ENCODE results near the gene EIF5.
"Not testable (repeated sequence)": the region's sequence is repeated elsewhere in the genome, so short reads cannot be mapped to it uniquely, and the experiment has no call there.

The EIF5 gene

DNA sequence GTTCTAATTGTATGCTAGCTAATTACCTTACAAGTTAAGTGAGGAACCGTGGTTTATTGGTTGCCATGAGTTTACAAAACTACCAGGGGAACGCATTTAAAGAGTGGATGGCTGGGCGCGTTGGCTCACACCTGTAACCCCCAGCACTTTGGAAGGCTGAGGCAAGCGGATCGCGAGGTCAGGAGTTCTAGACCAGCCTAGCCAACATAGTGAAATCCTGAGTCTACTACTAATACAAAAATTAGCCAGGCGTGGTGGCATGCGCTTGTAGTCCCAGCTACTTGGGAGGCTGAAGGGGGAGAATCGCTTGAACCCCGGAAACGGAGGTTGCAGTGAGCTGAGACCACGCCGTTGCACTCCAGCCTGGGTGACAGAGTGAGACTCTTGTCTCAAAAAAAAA is 2.2 kb downstream of the EIF5 start:
- DNase-seq (ENCODE audit: low spot score) = no peak

DNA sequence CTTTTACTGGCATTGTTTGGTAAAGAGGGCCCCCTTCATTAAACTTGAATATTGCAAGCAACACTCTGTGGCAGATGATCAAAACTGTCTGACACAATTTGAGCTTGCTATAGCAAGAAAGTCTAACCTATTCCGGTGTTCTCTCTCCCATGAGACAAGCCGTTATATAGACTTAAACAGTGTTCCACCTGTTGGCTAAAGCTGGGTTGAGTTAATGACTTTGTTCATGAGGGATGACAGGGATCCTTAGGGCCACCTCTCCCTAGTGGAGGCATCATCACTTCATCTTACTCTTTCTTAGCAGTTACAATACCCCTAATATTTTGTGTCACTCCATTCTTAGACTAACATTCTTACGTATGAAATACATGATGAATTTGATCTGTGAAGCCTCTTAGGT is 3.8 kb downstream of the EIF5 start:
- DNase-seq (ENCODE audit: low spot score) = no peak

DNA sequence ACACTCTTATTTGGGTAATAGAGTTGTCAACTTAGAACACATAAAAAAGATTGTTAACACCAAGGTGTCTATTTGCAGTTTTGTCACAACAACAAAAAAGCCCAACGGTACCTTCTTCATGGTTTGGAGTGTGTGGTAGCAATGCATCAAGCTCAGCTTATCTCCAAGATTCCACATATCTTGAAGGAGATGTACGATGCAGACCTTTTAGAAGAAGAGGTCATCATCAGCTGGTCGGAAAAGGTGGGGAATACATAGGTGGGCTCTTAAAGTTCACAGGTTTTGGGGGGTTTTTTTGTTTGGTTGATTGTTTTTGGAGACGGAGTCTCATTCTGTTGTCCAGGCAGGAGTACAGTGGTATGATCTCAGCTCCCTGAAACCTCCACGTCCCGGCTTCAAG is 5.5 kb downstream of the EIF5 start:
- no peak for DNase-seq (ENCODE audit: low spot score)

DNA sequence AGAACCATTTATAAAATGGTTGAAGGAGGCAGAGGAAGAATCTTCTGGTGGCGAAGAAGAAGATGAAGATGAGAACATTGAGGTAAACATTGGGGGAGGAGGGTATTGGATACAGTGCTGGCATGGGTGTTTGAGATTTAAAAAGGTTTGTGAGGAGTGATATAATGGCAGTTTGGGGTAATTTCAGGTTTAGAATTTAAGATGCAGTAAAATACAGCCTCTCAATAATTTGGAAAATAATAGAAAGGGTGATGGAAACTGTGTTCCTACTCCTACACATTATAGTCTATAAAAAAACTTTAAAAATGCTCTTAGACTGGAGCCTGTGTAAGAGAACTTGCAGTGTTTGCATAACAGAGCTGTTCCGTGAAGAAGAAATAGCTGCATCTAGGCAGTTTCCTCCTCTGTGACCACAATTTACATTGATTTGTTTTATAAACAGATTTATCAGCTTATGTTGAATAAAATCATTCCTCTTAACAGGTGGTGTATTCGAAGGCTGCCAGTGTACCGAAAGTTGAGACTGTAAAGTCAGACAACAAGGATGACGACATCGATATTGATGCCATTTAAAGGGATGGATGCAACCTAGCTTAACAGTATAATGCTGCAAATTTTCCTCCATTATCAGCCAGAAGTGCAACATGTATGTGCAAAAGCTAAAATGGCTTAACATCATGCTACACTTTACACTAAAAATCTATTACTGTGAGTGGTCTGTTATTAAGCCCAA is 6.6 kb downstream of the EIF5 start:
- no peak for DNase-seq (ENCODE audit: low spot score)

DNA sequence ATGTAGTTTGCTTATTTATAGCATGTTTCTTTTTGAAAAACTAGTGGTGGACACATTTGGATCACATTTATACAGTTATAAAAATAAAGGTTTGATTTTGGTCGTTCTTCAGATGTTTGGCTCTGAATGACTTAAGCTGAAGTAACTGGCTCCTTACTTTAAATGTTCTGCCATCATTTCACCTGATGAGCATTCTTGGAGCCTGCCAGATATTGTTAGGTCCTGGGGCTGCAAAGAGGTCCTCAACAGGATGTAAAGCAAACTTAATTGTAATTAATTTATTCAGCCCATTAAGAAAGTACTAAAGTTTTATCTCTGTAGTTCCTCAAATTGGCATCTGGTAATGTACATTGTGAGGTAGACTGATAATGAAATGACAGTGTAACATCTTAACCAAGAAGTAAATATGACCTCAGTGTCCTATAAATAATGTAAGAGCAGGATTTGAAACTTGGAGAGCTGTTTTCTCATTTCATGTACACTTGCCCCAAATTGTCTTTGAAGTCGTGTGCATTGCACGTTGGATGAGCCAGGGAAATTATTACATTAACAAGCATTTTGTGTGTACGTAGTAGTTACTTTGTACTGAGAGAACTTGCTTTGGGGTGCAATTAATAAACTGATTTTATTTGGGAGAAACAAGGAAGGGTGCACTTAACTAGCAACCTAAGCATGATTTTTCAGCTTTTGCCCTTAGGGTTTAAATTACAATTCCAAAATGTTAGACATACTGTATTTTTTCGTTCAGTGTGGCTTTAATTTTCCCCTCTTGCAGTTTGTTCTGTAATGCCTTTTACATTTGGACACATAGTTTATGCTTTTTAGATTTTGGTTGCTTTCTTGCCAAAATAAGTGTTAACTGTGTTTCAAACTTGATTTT is 7.5 kb downstream of the EIF5 start:
- no peak for DNase-seq (ENCODE audit: low spot score)

DNA sequence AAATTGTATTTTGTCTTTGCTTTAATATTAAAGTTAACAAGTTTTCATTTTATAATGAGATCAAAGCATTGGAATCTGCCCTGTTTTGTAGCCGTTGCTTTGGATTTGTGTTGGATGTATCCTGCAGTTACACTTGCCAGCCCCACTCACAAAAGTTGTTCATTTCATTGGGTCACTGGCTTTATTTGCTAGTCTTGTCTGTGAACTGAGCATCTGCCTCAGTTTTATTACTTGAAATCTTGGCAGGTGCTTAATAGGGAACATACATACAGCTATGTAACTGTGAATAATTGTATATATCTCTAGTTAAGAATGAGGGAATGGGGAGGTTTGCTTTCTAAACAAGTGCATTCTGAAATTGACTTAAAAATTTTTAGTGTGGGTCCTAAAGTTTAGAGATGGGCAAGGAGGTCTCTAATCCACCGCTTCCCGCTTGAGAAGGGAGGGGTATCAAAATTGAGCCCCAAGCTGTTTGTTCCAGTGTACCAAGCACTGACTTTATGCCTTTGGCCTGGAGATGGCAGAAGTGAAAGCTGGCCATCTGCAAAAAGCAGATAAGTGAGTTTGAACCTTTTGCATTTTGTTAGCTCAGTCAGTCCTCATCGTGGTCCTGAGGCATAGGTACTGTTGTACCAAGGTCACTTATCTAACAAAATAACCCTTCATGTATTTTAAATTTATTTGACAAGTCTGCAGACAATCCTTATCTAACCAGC is 9.3 kb downstream of the EIF5 start:
- DNase-seq (ENCODE audit: low spot score) = no peak

DNA sequence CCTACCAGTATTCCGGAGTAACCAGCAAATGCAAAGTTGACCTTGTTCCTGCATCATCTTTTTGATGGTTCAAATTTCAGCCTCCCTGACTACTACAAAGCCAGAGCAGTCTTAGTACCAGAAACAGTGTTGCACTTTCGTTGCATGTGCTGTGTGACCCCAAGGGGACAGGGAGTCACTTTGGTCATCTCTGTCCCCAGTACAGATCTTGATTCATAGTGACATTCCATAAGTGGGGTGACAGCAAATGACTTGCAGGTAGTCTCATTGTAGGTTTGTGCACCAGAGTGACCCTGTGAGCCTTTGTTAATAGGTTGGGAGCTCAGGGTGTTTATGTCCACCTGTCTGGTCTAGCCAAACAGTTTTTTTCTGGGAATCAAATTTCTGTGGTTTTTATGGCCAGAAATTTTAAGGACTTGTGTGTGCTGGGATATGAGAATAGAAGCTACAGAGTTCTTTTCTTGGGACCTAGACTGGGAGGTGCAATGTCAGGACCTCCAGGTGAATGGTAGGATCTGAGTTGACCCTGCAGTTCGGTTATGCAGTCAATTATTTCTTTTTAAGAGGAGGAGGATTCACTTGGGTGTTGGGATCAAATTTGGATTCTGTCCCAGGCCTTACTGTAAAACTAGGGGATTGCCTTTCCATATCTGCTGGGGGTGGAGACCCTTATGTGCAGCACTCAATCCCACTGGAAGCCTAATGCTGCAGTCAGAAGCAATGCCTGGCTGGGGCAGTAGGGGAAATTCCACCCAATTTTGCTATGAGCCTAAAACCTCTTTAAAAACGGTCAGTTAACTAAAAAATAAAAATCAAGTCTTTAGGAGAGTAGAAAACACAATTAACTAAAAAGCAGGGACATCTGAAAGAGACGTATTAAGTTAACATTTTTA is 10.1 kb downstream of the EIF5 start:
- DNase-seq (ENCODE audit: low spot score) = no peak

DNA sequence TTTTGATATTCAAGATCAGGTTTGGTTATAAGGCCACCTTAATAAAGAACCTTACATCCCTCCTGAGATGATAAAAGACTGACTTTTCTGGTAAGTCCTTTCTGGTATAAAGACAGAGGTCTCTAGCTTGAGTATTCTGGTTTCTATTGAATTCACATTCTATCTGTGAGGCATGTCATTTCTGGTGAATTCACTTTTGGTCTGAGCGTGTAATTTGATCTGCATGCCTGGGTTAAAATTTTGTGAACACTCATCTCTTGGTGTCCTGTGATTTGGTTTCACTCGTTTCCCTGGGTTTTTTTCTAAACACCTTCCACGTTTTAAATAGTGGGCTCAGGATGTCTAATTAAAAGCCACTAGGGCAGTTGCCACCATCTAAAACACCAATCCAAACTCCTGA is 12.2 kb downstream of the EIF5 start:
- no peak for DNase-seq (ENCODE audit: low spot score)

DNA sequence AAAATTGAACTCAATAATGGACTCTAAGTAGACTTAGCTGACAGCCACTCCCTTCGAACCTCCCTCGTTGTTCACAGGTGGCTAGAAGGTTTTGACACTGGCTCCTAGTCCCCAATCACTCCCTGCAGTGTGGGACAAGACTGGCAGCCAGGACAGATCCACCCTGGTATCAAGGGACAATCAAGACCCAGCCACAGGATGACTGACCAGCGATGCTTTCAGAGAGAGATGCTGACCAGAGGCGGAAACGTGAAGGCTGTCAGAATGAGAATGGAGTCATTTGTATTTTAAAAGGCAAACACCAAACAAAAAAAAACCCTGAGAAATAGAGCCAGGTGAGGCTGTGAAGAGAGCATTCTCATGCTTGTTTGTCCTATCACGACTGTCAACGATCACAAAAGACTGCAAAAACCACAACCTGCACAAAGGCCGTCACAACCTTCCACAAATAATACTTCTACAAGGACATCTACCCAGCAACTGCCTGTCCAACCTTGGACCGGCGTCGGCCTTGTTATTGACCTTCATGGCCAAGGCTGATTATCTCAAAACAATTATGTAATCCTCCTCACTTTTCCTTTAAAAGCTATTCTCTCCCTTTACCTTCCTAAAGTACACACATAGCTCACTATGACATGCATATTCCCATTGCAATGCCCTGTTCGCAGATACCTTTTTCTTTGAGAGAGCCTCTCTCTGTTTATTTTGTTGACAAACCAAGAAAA is 13.2 kb downstream of the EIF5 start:
- DNase-seq (ENCODE audit: low spot score) = no peak

DNA sequence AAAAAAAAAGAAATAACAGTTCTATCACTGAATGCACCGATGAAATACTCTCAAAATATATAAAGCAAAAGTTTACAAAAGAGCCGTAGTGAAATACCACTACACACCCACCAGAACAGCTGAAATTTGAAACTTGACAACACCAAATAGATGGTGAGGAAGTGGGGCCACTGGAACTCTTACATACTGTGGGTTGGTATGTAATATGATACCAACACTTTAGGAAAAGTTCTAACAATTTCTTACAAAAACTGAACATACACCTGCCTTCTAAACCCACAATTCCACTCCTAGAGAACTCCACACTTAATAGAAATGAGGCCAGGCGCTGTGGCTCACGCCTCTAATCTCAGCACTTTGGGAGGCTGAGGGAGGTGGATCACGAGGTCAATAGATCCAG is 14.1 kb downstream of the EIF5 start:
- DNase-seq (ENCODE audit: low spot score) = no peak

DNA sequence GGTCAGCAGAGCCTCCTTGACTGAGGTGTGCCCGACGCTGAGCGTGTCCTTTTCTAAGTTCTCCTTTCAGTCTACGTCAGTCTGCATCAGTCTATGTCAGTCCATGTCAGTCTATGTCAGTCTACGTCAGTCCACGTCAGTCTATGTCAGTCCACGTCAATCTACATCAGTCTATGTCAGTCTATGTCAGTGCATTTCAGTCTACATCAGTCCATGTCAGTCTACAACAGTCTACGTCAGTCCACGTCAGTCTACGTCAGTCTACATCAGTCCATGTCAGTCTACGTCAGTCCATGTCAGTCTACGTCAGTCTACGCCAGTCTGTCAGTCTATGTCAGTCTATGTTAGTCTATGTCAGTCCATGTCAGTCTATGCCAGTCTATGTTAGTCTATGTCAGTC is 15.9 kb downstream of the EIF5 start:
- no peak for DNase-seq (ENCODE audit: low spot score)

DNA sequence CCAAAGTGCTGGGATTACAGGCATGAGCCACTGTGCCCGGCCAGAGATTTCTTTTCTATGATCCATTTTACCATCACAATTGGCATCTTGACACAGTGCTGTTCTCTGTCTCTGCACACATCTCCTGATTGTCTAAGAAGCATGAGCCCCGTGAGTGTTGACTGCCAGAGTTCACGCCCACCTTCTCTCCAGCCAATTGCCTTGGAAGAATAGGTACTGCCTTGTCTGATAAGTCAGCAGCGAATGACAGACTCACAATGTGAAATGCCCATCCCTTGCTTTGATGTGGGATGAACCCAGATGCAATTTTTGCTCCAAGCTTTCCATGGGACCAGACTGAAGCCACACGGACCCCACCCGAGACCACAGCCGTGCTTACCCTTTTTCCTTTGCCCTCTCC is 19.3 kb downstream of the EIF5 start:
- no peak for DNase-seq (ENCODE audit: low spot score)

DNA sequence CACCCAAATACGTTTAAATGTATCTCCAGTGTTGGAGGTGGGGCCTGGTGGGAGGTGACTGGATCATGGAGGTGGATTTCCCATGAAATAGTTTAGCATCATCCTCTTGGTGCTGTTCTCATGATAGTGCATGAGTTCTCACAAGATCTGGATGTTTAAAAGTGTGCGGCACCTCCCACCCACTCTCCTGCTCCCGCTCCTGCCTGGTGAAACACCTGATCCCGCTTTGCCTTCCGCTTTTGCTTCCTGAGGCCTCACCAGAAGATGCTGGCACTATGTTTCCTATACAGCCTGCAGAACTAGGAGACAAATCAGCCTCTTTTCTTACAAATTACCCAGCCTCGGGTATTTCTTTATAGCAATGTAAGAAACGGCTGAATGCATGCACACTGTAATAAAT is 20.1 kb downstream of the EIF5 start:
- DNase-seq (ENCODE audit: low spot score) = no peak

DNA sequence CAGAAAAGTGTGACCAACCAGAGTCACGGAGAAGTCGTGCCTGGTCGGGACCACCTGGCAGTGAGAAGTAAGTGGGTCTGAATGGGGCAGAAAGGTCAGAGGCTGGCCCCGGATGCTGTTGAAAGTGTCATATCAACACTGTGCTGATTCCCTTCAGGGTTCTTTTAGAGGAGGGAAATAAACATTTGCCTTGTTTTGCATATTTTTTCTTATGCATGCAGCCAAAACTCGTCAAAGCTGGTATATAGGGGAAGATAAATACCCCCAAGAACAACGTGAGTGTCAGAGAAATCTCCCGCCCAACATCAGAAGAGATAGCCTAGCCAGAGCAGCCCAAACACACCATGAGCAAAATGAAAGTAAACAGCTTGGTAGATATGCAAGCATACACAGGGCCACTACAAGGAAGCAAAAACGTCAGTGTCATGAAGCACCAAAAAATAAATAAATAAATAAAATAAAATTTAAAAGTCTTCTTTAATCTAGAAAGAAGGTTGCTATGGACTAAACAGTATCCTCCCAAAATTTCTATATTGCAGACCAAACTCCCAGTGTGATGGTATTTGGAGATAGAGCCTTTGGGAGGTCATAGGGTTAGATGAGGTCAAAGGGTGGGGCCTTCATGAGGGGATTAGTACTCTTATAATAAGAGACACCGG is 22.1 kb downstream of the EIF5 start:
- DNase-seq (ENCODE audit: low spot score) = no peak

DNA sequence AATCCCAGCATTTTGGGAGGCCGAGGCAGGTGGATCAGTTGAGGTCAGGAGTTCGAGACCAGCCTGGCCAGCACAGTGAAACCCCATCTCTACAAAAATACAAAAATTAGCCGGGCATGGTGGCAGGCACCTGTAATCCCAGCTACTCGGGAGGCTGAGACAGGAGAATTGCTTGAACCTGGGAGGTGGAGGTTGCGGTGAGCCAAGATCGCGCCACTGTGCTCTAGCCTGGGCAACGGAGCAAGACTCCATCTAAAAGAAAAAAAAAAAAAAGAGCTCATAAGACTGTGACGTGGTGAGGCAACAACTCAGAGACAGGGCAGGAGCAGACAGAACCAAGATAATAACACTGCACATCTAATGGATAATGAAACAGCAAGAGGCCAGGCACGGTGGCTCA is 23.5 kb downstream of the EIF5 start:
- not testable (repeated sequence) for DNase-seq (ENCODE audit: low spot score)

DNA sequence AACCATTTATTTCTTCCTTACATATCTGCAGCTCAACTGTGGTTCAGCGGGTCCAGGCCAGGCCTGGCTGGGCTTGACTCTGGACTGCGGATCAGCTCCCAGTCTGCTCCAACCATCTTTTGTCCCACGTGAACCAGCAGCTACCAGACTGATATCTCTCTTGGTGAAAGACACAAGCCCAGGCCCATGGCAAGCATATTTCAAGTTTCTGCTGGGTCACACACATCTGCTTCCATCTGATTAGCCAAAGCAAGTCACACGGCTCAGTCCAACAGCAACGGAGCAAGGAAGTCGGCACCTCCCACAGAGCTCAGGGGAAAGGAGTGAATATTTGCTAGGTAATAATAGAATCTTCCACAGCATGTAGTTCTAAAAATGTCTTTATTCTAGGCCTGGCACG is 26.5 kb downstream of the EIF5 start:
- no peak for DNase-seq (ENCODE audit: low spot score)

DNA sequence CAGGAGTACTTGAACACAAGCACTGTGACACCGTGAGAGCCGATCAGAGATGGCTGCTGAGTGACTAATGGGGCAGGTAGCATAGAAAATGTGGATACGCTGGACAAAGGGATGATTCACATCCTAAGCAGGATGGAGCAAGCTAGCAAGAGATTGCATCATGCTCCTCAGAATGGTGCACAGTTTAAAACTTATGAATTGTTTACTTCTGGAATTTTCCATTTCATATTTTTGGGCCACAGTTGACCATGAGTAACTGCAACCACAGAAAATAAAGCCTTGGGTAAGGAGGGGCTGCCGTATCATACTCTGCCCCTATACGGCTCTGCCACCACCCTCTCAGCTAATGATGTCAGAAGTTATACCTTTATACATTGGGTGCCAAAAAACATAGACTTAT is 27.8 kb downstream of the EIF5 start:
- DNase-seq (ENCODE audit: low spot score) = no peak

DNA sequence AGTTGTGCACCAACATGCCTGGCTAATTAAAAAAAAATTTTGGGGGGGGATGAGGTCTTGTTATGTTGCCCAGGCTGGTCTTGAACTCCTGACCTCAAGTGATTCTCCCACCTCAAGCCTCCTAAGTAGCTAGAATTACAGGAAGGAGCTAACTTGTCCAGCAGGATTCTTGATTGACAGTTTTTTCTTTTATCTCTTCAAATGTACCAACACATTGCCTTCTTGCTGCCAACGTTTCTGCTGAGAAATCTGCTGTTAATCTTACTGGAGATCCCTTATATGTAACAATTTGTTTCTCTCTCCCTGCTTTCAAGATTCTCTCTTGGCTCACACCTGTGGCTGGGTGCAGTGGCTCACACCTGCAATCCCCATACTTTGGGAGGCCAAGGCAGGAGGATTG is 28.7 kb downstream of the EIF5 start:
- DNase-seq (ENCODE audit: low spot score) = no peak

DNA sequence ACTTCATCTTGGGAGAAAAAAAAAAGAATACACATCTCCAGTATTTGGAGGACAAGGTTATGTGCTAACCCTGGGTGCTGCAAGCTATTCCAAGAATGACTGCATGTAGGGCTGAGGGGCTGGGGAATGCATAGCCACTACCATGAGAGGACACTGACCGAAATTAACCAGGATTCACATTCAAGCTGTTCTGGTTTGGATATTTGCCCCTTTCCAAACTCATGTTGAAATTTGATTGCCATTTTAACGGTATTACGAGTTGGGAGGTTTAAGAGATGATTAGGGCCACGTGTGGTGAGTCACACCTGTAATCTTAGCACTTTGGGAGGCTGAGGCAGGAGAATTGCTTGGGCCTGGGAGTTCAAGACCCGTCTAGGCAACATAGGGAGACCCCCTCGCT is 32.7 kb downstream of the EIF5 start:
- DNase-seq (ENCODE audit: low spot score) = no peak

DNA sequence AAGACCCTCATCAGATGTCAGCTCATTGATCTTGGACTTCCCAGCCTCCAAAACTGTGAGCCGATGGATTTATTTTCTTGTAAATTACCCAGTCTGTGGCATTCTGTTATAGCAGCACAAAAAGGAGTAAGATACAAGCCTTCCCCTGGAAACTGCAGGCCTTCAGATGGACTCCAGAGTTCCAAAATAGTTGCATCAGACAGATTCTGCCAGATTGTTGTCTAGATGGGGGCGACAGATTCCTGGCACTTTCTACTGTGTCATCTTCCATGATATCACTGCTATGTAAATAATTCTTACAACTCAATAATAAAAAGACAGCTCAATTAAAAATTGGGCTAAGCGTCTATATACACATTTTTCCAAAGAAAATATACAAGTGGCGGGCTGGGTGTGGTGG is 34.0 kb downstream of the EIF5 start:
- no peak for DNase-seq (ENCODE audit: low spot score)

DNA sequence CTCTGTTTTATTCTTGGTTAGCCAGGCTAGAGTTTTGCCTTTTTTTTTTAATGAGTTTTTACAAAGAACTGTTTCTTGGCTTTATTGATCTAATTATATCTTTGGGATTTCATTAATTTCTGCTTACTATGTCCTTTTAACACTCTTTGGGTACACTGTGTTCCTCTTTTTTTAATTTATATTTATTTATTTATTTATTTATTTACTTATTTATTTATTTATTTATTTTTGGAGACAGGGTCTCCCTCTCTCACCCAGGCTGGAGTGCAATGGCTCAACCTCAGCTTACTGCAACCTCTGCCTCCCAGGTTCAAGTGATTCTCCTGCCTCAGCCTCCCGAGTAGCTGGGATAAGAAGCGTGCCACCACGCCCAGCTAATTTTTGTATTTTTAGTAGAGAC is 36.0 kb downstream of the EIF5 start:
- DNase-seq (ENCODE audit: low spot score) = no peak

Measured in CD4-positive, alpha-beta T cell treated with Interleukin-2 at 100 ng/mL for 4 hours (primary cell).